A549 (cell line): Measurements from ENCODE around the gene ST6GALNAC1. TPM values are rescaled to one million over a fixed set of nuclear protein-coding genes. Genes with fewer than 3 reads are reported as not detected.
A peak's percentile ranks its signal among the peaks of the same experiment; 100 is the strongest.

ENCODE experiments used
- CEBPB ChIP-seq, 2 experiments: fragments of >200 bp in 1 of 2; sonication (Bioruptor Twin) in 1 of 2; formaldehyde crosslinking in 1 of 2; IDR thresholded peaks; 2 replicates each; pipeline ENCODE4 v1.6.1; 2012 to 2016
- CHD4 ChIP-seq: fragments of 200-600 bp; sonication (generic); IDR thresholded peaks from 2 replicates; pipeline ENCODE4 v1.6.1; 2016; ENCODE audit warnings: antibody characterized with exemption, mild to moderate bottlenecking, borderline replicate concordance
- CTCF ChIP-seq: fragments of >200 bp; sonication (Bioruptor Twin); formaldehyde crosslinking; IDR thresholded peaks from 3 replicates; pipeline ENCODE4 v1.5.1; 2016
- GATA3 ChIP-seq: IDR thresholded peaks from 2 replicates; pipeline ENCODE4 v1.6.1; 2012; ENCODE audit warnings: borderline replicate concordance
- HOXA7 ChIP-seq: fragments of 250-450 bp; sonication (Bioruptor Pico); IDR thresholded peaks from 2 replicates; pipeline ENCODE4 v1.5.0; 2020; ENCODE audit warnings: mild to moderate bottlenecking, moderate library complexity
- KDM5A ChIP-seq: fragments of 200-600 bp; sonication (generic); IDR thresholded peaks from 2 replicates; pipeline ENCODE4 v1.6.1; 2016; ENCODE audit warnings: antibody characterized with exemption, mild to moderate bottlenecking
- MYC ChIP-seq: IDR thresholded peaks from 2 replicates; pipeline ENCODE4 v1.6.1; 2012; ENCODE audit warnings: mild to moderate bottlenecking, inconsistent platforms, low read length, improper control_type of control experiment, borderline replicate concordance
- PBX3 ChIP-seq: IDR thresholded peaks from 2 replicates; pipeline ENCODE4 v1.6.1; 2012
- PHF8 ChIP-seq: fragments of 200-600 bp; sonication (generic); IDR thresholded peaks from 2 replicates; pipeline ENCODE4 v1.6.1; 2016; ENCODE audit warnings: low read depth, mild to moderate bottlenecking, antibody characterized with exemption, moderate library complexity, borderline replicate concordance
- RAD21 ChIP-seq, 2 experiments: fragments of >200 bp in 1 of 2; sonication (Bioruptor Twin) in 1 of 2; formaldehyde crosslinking in 1 of 2; IDR thresholded peaks in 1 of 2; conservative IDR thresholded peaks in 1 of 2; 2 replicates in 1 of 2; 3 replicates in 1 of 2; pipeline ENCODE4 v1.6.1; 2012 to 2018; ENCODE audit warnings: inconsistent platforms in 1 of 2
- RCOR1 ChIP-seq: fragments of 150-350 bp; IDR thresholded peaks from 2 replicates; pipeline ENCODE4 v1.6.1; 2014; ENCODE audit warnings: antibody characterized with exemption, low read length, low read depth
- REST ChIP-seq: fragments of 200-600 bp; sonication (generic); IDR thresholded peaks from 2 replicates; pipeline ENCODE4 v1.6.1; 2016; ENCODE audit warnings: antibody characterized with exemption, mild to moderate bottlenecking, moderate library complexity
- SMC3 ChIP-seq: fragments of >200 bp; sonication (Bioruptor Twin); formaldehyde crosslinking; IDR thresholded peaks from 3 replicates; pipeline ENCODE4 v1.6.1; 2018; ENCODE audit warnings: inconsistent platforms
- SREBF2 ChIP-seq: fragments of 450-650 bp; IDR thresholded peaks from 2 replicates; pipeline ENCODE4 v1.6.1; 2014; ENCODE audit warnings: mild to moderate bottlenecking, moderate library complexity
- ZC3H11A ChIP-seq: fragments of 450-650 bp; IDR thresholded peaks from 2 replicates; pipeline ENCODE4 v1.6.1; 2014; ENCODE audit warnings: antibody characterized with exemption, mild to moderate bottlenecking
- polyA plus RNA-seq, 4 experiments: library from polyadenylated mRNA; depleted of rRNA in 3 of 4; stranded (reverse); fragments of >200 nt; fragmentation: RNase III in 1 of 4; extraction: RNeasy Plus Mini Kit Qiagen cat#74134 plus additional on column Dnase treatment in 1 of 4; gene quantifications; 2 replicates in 3 of 4; 3 replicates in 1 of 4; pipeline ENCODE4 v1.2.3, GENCODE V29; 2011 to 2017
- TF ChIP-seq, protein P1 (sequence below): fragments of 250-450 bp; sonication (Bioruptor Pico); IDR thresholded peaks from 2 replicates; pipeline ENCODE4 v1.5.0; 2021; ENCODE audit warnings: mild to moderate bottlenecking, moderate library complexity, borderline replicate concordance
- TF ChIP-seq, protein P2 (sequence below): fragments of >200 bp; sonication (Bioruptor Twin); formaldehyde crosslinking; IDR thresholded peaks from 2 replicates; pipeline ENCODE4 v1.6.1; 2016
- TF ChIP-seq, protein P3 (sequence below): fragments of 150-350 bp; IDR thresholded peaks from 2 replicates; pipeline ENCODE4 v1.6.1; 2014; ENCODE audit warnings: low read depth, mild to moderate bottlenecking, low read length
- TF ChIP-seq, protein P4 (sequence below): fragments of 250-450 bp; sonication (Bioruptor Pico); IDR thresholded peaks from 2 replicates; pipeline ENCODE4 v1.5.0; 2020; ENCODE audit warnings: low read depth, mild to moderate bottlenecking, moderate library complexity

The ST6GALNAC1 gene
- polyA plus RNA-seq, 2 of the 4 experiments (the other 2 are of a cell fraction), result 0.27 to 0.72 TPM

GRCh38 chr17:76659928-76660655, 16.5 kb upstream of the ST6GALNAC1 start (continued):
- TF ChIP-seq REST, result no peak
- no peak for TF ChIP-seq SREBF2
- no peak for TF ChIP-seq MYC
- no peak for TF ChIP-seq PHF8
- TF ChIP-seq RAD21 (conservative IDR thresholded peaks at IDR 0.05 in 1 of 2, IDR thresholded peaks at IDR 0.05 in 1 of 2), result no peak
- TF ChIP-seq, protein P1, sequence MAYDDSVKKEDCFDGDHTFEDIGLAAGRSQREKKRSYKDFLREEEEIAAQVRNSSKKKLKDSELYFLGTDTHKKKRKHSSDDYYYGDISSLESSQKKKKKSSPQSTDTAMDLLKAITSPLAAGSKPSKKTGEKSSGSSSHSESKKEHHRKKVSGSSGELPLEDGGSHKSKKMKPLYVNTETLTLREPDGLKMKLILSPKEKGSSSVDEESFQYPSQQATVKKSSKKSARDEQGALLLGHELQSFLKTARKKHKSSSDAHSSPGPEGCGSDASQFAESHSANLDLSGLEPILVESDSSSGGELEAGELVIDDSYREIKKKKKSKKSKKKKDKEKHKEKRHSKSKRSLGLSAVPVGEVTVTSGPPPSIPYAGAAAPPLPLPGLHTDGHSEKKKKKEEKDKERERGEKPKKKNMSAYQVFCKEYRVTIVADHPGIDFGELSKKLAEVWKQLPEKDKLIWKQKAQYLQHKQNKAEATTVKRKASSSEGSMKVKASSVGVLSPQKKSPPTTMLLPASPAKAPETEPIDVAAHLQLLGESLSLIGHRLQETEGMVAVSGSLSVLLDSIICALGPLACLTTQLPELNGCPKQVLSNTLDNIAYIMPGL (CRISPR knock-in tag), result no peak
- no peak for TF ChIP-seq CHD4
- TF ChIP-seq KDM5A, result no peak
- no peak for TF ChIP-seq SMC3
- TF ChIP-seq PBX3, result no peak
- TF ChIP-seq RCOR1, result no peak
- TF ChIP-seq GATA3, result peak; percentile 60
- TF ChIP-seq ZC3H11A, result no peak; the same call in 1 of the 2 replicates
- TF ChIP-seq, protein P2, sequence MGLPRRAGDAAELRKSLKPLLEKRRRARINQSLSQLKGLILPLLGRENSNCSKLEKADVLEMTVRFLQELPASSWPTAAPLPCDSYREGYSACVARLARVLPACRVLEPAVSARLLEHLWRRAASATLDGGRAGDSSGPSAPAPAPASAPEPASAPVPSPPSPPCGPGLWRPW, result no peak
- TF ChIP-seq HOXA7 (CRISPR knock-in tag), result no peak
- TF ChIP-seq, protein P3, sequence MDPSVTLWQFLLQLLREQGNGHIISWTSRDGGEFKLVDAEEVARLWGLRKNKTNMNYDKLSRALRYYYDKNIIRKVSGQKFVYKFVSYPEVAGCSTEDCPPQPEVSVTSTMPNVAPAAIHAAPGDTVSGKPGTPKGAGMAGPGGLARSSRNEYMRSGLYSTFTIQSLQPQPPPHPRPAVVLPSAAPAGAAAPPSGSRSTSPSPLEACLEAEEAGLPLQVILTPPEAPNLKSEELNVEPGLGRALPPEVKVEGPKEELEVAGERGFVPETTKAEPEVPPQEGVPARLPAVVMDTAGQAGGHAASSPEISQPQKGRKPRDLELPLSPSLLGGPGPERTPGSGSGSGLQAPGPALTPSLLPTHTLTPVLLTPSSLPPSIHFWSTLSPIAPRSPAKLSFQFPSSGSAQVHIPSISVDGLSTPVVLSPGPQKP, result no peak
- TF ChIP-seq CTCF, result no peak
- no peak for TF ChIP-seq CEBPB (IDR thresholded peaks at IDR 0.05)
- TF ChIP-seq, protein P4, sequence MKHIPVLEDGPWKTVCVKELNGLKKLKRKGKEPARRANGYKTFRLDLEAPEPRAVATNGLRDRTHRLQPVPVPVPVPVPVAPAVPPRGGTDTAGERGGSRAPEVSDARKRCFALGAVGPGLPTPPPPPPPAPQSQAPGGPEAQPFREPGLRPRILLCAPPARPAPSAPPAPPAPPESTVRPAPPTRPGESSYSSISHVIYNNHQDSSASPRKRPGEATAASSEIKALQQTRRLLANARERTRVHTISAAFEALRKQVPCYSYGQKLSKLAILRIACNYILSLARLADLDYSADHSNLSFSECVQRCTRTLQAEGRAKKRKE (CRISPR knock-in tag), result peak; percentile 41; the same call in 1 of the 2 replicates
- TF ChIP-seq, all 56 proteins: peak for 7
